ENCODE measurements around the gene KIRREL3.

Gene KIRREL3

GRCh38 chr11:126498281-126498680, 502.3 kb downstream of the KIRREL3 start:
- DNase-seq, result no peak

- DNase-seq, result no peak
Observed at GRCh38 chr11:126497581-126498122, 502.9 kb downstream of the KIRREL3 start.

GRCh38 chr11:126496576-126497337, 503.8 kb downstream of the KIRREL3 start:
- no peak for DNase-seq

GRCh38 chr11:126495281-126496220, 505.0 kb downstream of the KIRREL3 start:
- no peak for DNase-seq

DNA sequence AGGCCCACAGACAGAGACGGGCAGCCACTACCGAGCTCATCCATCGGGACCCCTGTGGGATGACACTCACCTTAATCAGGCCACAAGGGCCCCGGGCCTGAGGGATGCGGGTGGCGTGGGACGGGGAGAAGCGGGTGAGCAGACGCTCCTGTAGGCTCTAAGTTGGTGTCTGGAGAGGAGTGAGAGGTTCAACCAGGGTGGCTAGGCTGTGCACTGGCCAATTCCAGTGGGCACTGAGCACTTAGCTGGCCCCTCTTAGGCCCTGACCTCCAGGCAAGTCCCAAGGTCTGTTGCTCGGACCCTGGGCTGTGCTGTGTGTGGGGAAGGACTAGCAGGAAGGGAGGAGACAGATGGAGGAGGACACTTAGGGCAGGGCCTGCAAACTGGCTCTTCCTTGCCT, 505.7 kb downstream of the KIRREL3 start:
- no peak for DNase-seq

DNA sequence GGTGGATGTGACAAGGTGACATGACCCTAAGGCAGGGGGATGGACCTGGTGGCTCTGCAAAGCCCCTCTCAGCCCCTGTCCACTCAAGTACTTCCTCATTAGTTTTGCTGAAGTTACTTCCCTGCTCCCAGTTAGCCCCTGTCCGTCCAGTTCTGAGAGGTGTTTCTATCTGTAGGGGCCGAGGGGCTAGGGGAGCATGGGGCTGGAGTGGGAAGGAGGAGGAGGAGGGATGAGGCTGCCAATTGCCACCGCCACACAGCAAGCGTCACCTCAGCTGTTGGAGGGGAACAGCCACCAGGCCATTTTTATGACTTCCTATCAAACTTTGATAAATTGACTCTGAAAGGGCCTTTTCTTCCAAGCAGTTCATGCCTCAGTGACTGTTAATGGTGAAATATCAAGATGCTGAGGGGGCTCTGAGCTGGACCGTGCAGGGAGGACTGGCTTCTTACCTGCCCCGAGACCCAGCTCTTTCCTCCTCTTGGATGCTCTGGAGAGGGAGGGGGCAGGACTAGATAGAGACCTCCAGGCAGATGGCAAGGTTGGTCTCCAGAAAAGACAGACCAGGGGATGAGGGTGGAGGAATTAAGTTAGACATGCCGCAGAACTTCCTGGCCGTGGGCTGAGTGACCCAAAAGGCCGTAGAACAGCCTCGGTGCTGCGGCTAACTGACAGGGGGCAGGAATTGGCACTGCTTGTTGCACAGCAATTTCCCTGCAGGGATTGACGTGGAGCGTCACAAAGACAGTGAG, 508.1 kb downstream of the KIRREL3 start:
- DNase-seq, result no peak

DNA sequence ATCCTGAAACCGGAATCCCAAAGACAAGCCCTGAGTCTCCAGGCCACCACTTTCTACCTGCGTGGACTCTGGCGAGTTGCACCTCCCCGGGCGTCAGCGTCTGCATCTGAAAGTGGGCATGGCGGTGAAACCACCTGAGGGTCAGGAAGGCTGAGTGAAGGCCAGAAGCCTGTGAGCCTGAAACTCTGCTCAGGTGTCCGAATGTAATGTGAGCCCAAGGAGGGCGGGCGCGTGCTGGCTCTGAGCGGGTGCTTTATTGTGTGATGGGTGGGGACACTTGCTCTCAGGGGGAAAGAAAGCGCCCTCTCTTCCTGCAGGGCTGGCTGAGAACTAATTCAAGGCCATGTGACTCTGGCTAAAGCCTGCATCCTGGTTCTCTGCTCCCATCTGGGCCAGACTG, 509.5 kb downstream of the KIRREL3 start:
- DNase-seq, result no peak

DNA sequence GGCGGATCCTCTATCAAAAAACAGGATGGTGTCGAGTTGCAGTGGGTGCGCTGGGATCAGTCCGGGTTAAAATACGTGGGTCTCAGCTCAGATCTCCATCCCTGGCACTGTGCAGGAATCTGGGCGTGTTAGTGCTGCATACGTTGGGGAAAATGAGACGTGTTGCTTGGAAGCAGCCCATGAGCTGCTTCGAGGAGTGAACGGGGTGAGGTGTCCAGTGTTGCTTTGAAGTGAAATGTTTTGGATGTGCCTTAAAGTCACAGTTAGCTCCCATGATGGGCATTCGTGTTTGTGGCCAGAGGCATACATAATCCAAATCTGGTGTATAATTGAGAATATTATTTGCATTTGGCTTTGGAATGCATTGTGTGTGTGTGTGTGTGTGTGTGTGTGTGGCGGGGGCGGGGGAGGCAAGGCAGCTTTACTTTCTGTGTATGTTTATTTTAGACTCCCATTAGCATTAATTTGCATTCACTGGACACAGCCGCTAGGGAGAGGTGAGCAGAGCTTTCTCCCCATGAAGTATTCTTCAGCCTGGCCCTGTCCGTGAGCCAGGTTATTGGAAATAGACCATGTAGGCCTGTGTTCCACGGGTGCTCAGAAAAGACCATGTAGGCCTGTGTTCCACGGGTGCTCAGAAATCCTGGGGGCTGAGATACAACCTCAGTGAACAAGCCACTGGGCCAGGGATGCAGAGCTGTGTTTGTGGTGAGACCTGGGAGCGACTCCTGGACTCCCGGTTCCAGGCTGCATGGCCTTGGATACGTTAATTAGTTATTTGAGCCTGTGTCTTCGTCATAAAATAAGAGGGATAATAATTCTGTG, 510.5 kb downstream of the KIRREL3 start:
- no peak for DNase-seq

- no peak for DNase-seq
Observed at GRCh38 chr11:126488591-126489370, 511.8 kb downstream of the KIRREL3 start.

GRCh38 chr11:126487711-126488110, 512.9 kb downstream of the KIRREL3 start:
- DNase-seq, result no peak

DNA sequence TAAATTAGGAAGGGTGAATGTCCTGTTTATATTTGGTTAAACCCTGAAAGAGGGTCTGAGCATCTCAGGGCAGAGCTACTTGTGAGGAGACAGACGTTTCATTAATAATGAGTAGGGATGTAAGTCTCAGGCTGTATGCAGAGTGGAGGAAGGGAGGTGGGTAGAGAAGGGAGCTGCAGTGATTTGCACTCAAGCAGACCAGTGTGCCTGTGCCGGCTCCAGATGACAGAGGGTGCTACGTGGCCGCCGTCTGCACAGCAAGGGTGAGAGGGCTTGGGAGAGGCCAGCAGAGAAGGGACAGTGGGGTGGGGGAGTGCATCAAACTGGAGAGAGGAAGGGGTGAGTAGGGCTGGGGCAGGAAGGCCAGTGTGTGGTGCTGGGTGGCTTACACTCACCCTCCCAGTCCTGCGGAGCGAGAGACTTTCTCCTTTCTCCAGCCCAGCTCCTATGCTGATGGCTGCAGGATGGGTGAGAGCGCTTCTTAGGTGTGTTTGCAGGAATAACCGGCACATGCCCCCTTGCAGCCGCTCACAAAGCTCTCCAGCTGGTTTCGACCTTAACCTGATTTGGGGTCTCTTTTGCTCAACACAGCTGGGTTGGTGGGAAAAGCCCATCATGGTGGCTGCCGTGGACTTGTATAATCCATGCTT, 514.5 kb downstream of the KIRREL3 start:
- DNase-seq, result no peak

GRCh38 chr11:126485021-126485792, 515.4 kb downstream of the KIRREL3 start:
- no peak for DNase-seq

DNA sequence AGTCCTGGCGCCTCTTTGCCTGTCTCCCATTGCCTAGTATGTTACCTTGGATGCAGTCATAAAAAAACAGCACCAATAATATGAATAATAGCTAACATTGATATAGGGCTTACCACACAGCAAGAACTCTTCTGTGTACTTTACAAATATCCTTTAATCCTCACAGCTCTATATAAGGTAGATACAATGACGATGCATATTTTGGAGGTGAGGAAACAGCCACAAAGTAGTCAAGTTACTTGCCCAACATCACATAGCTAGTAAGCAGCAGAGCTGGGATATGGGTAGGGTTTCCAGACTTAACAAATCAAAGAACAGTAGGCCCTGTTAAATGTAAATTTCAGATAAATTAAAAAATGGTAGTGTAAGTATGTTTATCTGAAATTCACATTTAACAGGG, 516.3 kb downstream of the KIRREL3 start:
- DNase-seq, result no peak

DNA sequence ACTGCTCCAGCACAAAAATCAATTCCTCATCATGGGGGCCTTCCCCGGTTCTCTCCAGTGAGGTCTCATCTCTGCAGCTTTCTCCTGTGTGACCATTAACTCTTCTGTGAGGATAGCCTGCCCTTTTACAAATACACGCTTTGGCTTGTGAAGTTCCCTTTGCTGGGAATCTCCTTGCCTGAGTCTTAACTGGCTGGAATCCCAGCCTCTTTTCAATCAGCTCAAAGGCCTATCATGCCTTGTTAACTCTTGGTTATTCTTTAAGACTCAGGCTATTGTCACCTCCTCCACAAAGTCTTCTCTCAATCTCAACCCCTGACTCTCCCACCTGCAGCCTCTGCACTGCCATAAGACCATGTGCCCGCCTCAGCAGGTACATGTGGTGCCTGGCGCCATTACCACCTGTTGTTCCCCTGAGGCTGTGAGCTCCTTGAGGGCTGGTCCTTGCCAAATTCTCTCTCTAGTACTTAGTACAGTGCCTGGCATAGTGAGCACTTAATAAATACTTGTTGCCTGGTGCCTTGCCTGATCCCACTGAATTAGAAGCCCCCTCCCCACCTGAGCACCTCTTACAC, 516.9 kb downstream of the KIRREL3 start:
- no peak for DNase-seq

DNA sequence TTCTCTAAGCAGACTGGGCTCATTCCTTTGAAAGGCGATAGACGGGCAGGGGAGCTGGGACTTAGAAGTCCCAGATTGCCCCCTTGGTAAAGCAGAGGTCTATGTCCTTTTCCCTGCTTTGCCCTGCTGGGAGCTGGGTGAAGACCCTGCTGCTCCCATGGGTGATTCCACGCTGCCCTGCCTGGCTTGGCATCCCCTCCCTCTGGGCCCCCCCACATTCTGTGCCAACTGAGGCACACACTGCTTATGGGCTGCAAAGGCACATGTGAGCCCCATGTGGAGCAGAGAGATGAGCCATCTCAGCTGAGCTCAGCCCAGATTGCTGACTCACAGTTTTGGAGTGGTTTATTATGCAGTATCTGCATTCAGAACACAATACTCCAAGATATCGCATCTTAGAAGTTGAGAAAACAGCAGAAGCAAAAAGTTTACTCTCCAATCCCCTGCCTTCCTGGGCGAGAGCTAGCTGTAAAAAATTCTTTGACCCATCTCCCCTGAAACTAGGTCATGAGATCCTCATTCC, 517.9 kb downstream of the KIRREL3 start:
- no peak for DNase-seq

DNA sequence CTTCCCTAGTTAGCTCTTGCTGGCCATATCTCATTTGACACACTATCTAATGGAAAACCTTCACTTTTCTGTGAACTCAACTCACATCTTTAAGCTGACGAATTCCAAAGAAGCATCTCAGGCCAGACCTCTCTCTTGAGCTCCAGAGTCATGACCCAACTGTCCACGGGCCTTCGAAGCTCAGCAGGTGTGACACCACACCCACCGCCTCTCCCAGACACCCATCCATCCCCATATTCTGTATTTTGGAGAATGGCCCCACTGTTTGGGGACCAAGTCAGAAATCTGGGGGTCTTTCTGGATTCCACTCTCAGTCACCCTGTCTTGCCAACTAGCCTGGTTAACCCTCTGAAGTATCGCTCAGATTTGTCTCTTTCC, 519.3 kb downstream of the KIRREL3 start:
- DNase-seq, result no peak

- peak; percentile 42 for DNase-seq
Observed at GRCh38 chr11:126480410-126481302, 519.9 kb downstream of the KIRREL3 start.

DNA sequence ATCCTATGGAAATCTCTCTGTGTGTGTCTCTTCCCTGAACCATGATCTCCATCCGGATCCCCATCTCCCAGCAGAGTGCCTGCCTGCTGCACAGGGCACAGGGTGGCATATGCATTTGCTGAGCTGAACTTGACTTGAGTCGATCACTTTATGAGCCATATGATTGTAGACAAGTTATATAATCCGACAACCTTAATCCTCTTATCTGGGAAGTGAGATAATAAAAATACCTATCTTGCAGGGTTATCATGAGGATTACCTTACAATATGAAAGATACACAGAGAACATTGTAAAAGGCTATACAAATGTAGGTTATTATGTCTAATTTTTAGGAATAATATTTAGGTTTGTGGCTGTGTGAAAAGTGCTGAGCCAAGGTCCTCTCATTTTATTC, 520.6 kb downstream of the KIRREL3 start:
- DNase-seq, result no peak

Measured in T-helper 9 cell (primary cell).